Ishikawa (cell line): ENCODE data around the gene TSPAN5.

Experiments used
- CEBPB ChIP-seq: IDR thresholded peaks from 2 replicates; pipeline ENCODE4 v1.6.1; 2012
- CREB1 ChIP-seq: IDR thresholded peaks from 2 replicates; pipeline ENCODE4 v1.6.1; 2012; ENCODE audit warnings: low read depth
- EGR1 ChIP-seq: IDR thresholded peaks from 2 replicates; pipeline ENCODE4 v1.6.1; 2012
- EP300 ChIP-seq: IDR thresholded peaks from 2 replicates; pipeline ENCODE4 v1.6.1; 2012; ENCODE audit warnings: borderline replicate concordance
- FOXM1 ChIP-seq: IDR thresholded peaks from 2 replicates; pipeline ENCODE4 v1.6.1; 2012; ENCODE audit warnings: low read depth, borderline replicate concordance
- NFIC ChIP-seq: IDR thresholded peaks from 2 replicates; pipeline ENCODE4 v1.6.1; 2012
- RAD21 ChIP-seq: IDR thresholded peaks from 2 replicates; pipeline ENCODE4 v1.6.1; 2012; ENCODE audit warnings: low read depth
- TAF1 ChIP-seq: IDR thresholded peaks from 2 replicates; pipeline ENCODE4 v1.6.1; 2012; ENCODE audit warnings: low read depth, mild to moderate bottlenecking
- TCF12 ChIP-seq: IDR thresholded peaks from 2 replicates; pipeline ENCODE4 v1.6.1; 2012; ENCODE audit warnings: low read depth
- TEAD4 ChIP-seq: IDR thresholded peaks from 2 replicates; pipeline ENCODE4 v1.6.1; 2012
- USF1 ChIP-seq: IDR thresholded peaks from 2 replicates; pipeline ENCODE4 v1.6.1; 2012
- YY1 ChIP-seq: IDR thresholded peaks from 2 replicates; pipeline ENCODE4 v1.6.1; 2012; ENCODE audit warnings: low read depth
- ZBTB7A ChIP-seq: IDR thresholded peaks from 2 replicates; pipeline ENCODE4 v1.6.1; 2012; ENCODE audit warnings: low read depth
- TF ChIP-seq, protein P1 (sequence below): IDR thresholded peaks from 2 replicates; pipeline ENCODE4 v1.6.1; 2012
- TF ChIP-seq, protein P2 (sequence below): IDR thresholded peaks from 2 replicates; pipeline ENCODE4 v1.6.1; 2012; ENCODE audit warnings: low read depth, mild to moderate bottlenecking

Gene TSPAN5

GRCh38 chr4:98614662-98615061 lies 43.7 kb downstream of the TSPAN5 start:
- no peak for TF ChIP-seq TEAD4
- TF ChIP-seq, protein P1, sequence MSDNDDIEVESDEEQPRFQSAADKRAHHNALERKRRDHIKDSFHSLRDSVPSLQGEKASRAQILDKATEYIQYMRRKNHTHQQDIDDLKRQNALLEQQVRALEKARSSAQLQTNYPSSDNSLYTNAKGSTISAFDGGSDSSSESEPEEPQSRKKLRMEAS, result no peak
- TF ChIP-seq RAD21, result no peak
- TF ChIP-seq TAF1, result no peak
- no peak for TF ChIP-seq YY1
- TF ChIP-seq USF1, result no peak
- TF ChIP-seq EGR1, result no peak
- TF ChIP-seq, protein P2, sequence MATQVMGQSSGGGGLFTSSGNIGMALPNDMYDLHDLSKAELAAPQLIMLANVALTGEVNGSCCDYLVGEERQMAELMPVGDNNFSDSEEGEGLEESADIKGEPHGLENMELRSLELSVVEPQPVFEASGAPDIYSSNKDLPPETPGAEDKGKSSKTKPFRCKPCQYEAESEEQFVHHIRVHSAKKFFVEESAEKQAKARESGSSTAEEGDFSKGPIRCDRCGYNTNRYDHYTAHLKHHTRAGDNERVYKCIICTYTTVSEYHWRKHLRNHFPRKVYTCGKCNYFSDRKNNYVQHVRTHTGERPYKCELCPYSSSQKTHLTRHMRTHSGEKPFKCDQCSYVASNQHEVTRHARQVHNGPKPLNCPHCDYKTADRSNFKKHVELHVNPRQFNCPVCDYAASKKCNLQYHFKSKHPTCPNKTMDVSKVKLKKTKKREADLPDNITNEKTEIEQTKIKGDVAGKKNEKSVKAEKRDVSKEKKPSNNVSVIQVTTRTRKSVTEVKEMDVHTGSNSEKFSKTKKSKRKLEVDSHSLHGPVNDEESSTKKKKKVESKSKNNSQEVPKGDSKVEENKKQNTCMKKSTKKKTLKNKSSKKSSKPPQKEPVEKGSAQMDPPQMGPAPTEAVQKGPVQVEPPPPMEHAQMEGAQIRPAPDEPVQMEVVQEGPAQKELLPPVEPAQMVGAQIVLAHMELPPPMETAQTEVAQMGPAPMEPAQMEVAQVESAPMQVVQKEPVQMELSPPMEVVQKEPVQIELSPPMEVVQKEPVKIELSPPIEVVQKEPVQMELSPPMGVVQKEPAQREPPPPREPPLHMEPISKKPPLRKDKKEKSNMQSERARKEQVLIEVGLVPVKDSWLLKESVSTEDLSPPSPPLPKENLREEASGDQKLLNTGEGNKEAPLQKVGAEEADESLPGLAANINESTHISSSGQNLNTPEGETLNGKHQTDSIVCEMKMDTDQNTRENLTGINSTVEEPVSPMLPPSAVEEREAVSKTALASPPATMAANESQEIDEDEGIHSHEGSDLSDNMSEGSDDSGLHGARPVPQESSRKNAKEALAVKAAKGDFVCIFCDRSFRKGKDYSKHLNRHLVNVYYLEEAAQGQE, result no peak
- no peak for TF ChIP-seq FOXM1
- no peak for TF ChIP-seq TCF12

GRCh38 chr4:98614094-98614493 lies 44.3 kb downstream of the TSPAN5 start:
- TF ChIP-seq, protein P1, result no peak

DNA sequence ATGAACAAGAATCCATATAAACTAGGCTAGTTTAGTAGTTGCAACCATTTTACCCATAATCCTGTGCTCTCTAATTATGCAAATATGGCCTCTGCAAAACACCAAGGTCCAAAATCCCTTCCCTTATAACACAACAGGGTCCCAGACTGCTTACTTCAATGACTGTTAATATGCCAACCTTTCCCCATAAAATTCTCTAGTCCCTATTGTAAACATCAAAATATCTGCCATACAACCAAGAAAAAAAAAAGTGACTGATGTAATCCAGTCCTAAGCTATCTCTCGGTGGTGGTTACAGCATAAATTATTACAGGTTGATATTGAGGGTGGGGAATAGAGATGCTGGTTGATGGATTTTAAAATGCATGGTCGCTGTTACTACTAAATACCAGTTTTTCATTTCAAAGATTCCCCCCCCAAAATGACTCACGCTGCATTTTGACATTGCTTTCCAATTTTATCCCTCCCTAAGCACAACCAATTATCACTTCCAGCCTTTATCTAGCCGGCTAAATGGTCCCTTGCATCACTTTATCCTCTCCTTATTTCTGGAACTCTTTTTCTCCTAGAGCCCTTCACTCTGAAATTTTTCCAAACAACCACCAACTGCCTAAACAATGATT lies 44.8 kb downstream of the TSPAN5 start:
- TF ChIP-seq, protein P2, result no peak
- TF ChIP-seq YY1 (no peak), USF1 (no peak), CEBPB (no peak), EGR1 (no peak), RAD21 (no peak)

GRCh38 chr4:98612318-98613250 lies 45.8 kb downstream of the TSPAN5 start:
- TF ChIP-seq NFIC, result no peak
- TF ChIP-seq CREB1, result no peak
- no peak for TF ChIP-seq EP300
- no peak for TF ChIP-seq YY1

GRCh38 chr4:98611677-98612317 lies 46.6 kb downstream of the TSPAN5 start:
- TF ChIP-seq, protein P1, result no peak
- TF ChIP-seq TCF12 (no peak), CREB1 (no peak), ZBTB7A (no peak), NFIC (no peak), TAF1 (no peak), TEAD4 (no peak), EP300 (no peak), CEBPB (no peak), EGR1 (no peak), RAD21 (no peak), YY1 (no peak)
- TF ChIP-seq, protein P2, result no peak
